ENCODE measurements around the gene TPRG1L. TPM values are rescaled to one million over a fixed set of nuclear protein-coding genes. Genes with fewer than 3 reads are reported as not detected.

TPRG1L gene
- total and polyA plus RNA-seq, 2 of the 4 experiments (the other 2 are of a cell fraction), result 25.3 to 39.5 TPM

- Histone ChIP-seq H3K18ac (ENCODE audit: low read depth, low read length) (no peak overlapping the region), H2BK15ac (ENCODE audit: low read depth, low read length) (no peak overlapping the region), H2BK5ac (ENCODE audit: low read depth, low read length, poor library complexity, severe bottlenecking) (no peak overlapping the region), H4K5ac (ENCODE audit: low read depth, low read length) (no peak overlapping the region), H2BK120ac (ENCODE audit: low read depth, low read length) (no peak overlapping the region), H2AFZ (replicated peaks; ENCODE audit: low read length, poor library complexity) (no peak overlapping the region), H3K4me1 (ENCODE audit: control insufficient read depth, insufficient read depth, low read length) (peaks cover 7% of the 10 kb centered on the region), H3K56ac (ENCODE audit: extremely low read depth, insufficient read depth, low read length) (no peak overlapping the region), H2BK20ac (ENCODE audit: low read depth, low read length) (no peak overlapping the region), H4K20me1 (ENCODE audit: insufficient read depth, low read length) (no peaks in the 10 kb centered on the region; the same call in none of the 2 replicates), H3K79me1 (ENCODE audit: low read depth in 1 of 2, low read length in 2 of 2) (peaks cover 12 to 23% of the 10 kb centered on the region in 2 experiments; a peak in 3 of 4 replicates), H3K9me3 (ENCODE audit: control insufficient read depth, insufficient read depth, low read length) (no peaks in the 10 kb centered on the region), H3K4me2 (ENCODE audit: low read depth, low read length) (no peak overlapping the region), H4K91ac (ENCODE audit: insufficient read depth, low read depth, low read length) (no peak overlapping the region), H3K27me3 (ENCODE audit: control insufficient read depth, insufficient read depth, low read length) (no peaks in the 10 kb centered on the region), H3K36me3 (ENCODE audit: control insufficient read depth, insufficient read depth, low read length) (peaks cover 43% of the 10 kb centered on the region), H3K9ac (ENCODE audit: low read depth, low read length) (no peak overlapping the region), H3K4ac (ENCODE audit: low read depth, low read length) (no peak overlapping the region), H2AK9ac (replicated peaks; ENCODE audit: low read depth, low read length, poor library complexity) (no peak overlapping the region), H3K23ac (ENCODE audit: low read depth, low read length) (no peak overlapping the region), H3K9me1 (ENCODE audit: insufficient read depth, low read length) (no peaks in the 10 kb centered on the region; the same call in 1 of the 2 replicates), H2AK5ac (ENCODE audit: low read depth, low read length) (no peak overlapping the region), H4K8ac (ENCODE audit: low read depth in 2 of 2, low read length in 2 of 2) (no peak overlapping the region), H3K4me3 (ENCODE audit: insufficient read depth, low read depth, low read length) (no peak overlapping the region), H3K27ac (ENCODE audit: insufficient read depth, low read length) (no peak overlapping the region), H3K14ac (replicated peaks; ENCODE audit: low read depth, low read length) (no peak overlapping the region)
- in situ Hi-C loops (cut with MboI; ENCODE audit: low sequenced_read_pairs) (no loop called here), intact Hi-C loops (cut with micrococcal nuclease) (no loop called here), dilution Hi-C loops (cut with HindIII; ENCODE audit: low sequenced_read_pairs, unreplicated experiment) (no loop called here)
- POLR2A ChIA-PET (ENCODE audit: unreplicated experiment), result no interaction called here
- TF ChIP-seq NFE2L2 (IDR thresholded peaks at IDR 0.05; ENCODE audit: low read depth, low read length) (no peak), ELK1 (IDR thresholded peaks at IDR 0.05; ENCODE audit: borderline replicate concordance, low read depth, low read length) (no peak), USF2 (IDR thresholded peaks at IDR 0.05; ENCODE audit: low read depth, low read length) (no peak), CTCF (conservative IDR thresholded peaks at IDR 0.05; ENCODE audit: low read depth, low read length) (no peak), RCOR1 (IDR thresholded peaks at IDR 0.05; ENCODE audit: insufficient replicate concordance, low read length) (no peak), RFX5 (IDR thresholded peaks at IDR 0.05; ENCODE audit: low read depth, low read length) (no peak), CHD1 (IDR thresholded peaks at IDR 0.05; ENCODE audit: low read depth, low read length) (no peak), MAZ (IDR thresholded peaks at IDR 0.05; ENCODE audit: borderline replicate concordance, low read depth, low read length) (no peak), CEBPB (IDR thresholded peaks at IDR 0.05; ENCODE audit: low read depth, low read length) (no peak), POLR2A (IDR thresholded peaks at IDR 0.05; ENCODE audit: low read depth, low read length) (no peak)
- DNase-seq, result no peak
- 98% methylated on average over 5 of the region's 26 CpGs; no CpG with 5 or more reads in 1 of the 2 experiments for WGBS, 2 experiments (ENCODE audit: extremely low coverage in 2 of 2, insufficient read length in 1 of 2)
- CTCF ChIA-PET, result no interaction called here
- no TSS peak for BruUV-seq (replicated peaks)
- no peak for ATAC-seq (ENCODE audit: low read depth)
Observed at GRCh38 chr1:3627515-3628253, 2.9 kb downstream of the TPRG1L start.

All from IMR-90 (cell line).